Measurements from ENCODE around the gene MALSU1. TPM values are rescaled to one million over a fixed set of nuclear protein-coding genes. Genes with fewer than 3 reads are reported as not detected.

Gene MALSU1
- total RNA-seq, 3 donors from 2014 or later: 40.3 to 48.4 (median 45.0) TPM

- Histone ChIP-seq H3K36me3 (no peaks in the 10 kb centered on the region), H3K9me3 (no peaks in the 10 kb centered on the region), H3K27ac (no peak overlapping the region), H3K27me3 (peaks cover 0 to 7% of the 10 kb centered on the region in 2 donors), H3K4me1 (no peaks in the 10 kb centered on the region), H3K4me3 (no peak overlapping the region)
- DNase-seq (ENCODE audit: low spot score in 2 of 2): no peak
- intact Hi-C loops (cut with DNase I; ENCODE audit: low total_unique reads): no loop called here
- TF ChIP-seq POLR2AphosphoS5 (IDR thresholded peaks at IDR 0.05) (no peak), CTCF (IDR thresholded peaks at IDR 0.05) (no peak), POLR2A (IDR thresholded peaks at IDR 0.05) (no peak)
Observed at GRCh38 chr7:23347033-23347681, 48.0 kb downstream of the MALSU1 start.

- Histone ChIP-seq H3K27me3 (peaks cover 0 to 3% of the 10 kb centered on the region in 2 donors), H3K4me3 (no peak overlapping the region), H3K27ac (no peak overlapping the region), H3K36me3 (no peaks in the 10 kb centered on the region), H3K4me1 (no peaks in the 10 kb centered on the region), H3K9me3 (no peaks in the 10 kb centered on the region)
- DNase-seq (ENCODE audit: low spot score in 2 of 2): no peak
- TF ChIP-seq POLR2AphosphoS5 (IDR thresholded peaks at IDR 0.05): no peak
- no peak for TF ChIP-seq CTCF (IDR thresholded peaks at IDR 0.05)
- TF ChIP-seq POLR2A (IDR thresholded peaks at IDR 0.05): no peak
- intact Hi-C loops (cut with DNase I; ENCODE audit: low total_unique reads): no loop called here
Observed at GRCh38 chr7:23347682-23348180, 48.6 kb downstream of the MALSU1 start.

- Histone ChIP-seq H3K4me3 (no peak overlapping the region), H3K27ac (no peak overlapping the region), H3K27me3 (peaks cover 0 to 3% of the 10 kb centered on the region in 2 donors), H3K9me3 (no peaks in the 10 kb centered on the region), H3K36me3 (no peaks in the 10 kb centered on the region), H3K4me1 (no peaks in the 10 kb centered on the region)
- intact Hi-C loops (cut with DNase I; ENCODE audit: low total_unique reads): no loop called here
- DNase-seq (ENCODE audit: low spot score in 2 of 2): no peak
- no peak for TF ChIP-seq POLR2AphosphoS5 (IDR thresholded peaks at IDR 0.05)
- no peak for TF ChIP-seq CTCF (IDR thresholded peaks at IDR 0.05)
- no peak for TF ChIP-seq POLR2A (IDR thresholded peaks at IDR 0.05)
Observed at GRCh38 chr7:23349484-23350157, 50.5 kb downstream of the MALSU1 start.

GRCh38 chr7:23350466-23350865, 51.3 kb downstream of the MALSU1 start:
- no peak for DNase-seq (ENCODE audit: low spot score in 2 of 2)
- TF ChIP-seq POLR2AphosphoS5 (IDR thresholded peaks at IDR 0.05): no peak
- no peak for TF ChIP-seq POLR2A (IDR thresholded peaks at IDR 0.05)
- no peak for TF ChIP-seq CTCF (IDR thresholded peaks at IDR 0.05)
- Histone ChIP-seq H3K27ac (no peak overlapping the region), H3K27me3 (peaks cover 0 to 6% of the 10 kb centered on the region in 2 donors), H3K36me3 (no peaks in the 10 kb centered on the region), H3K9me3 (no peaks in the 10 kb centered on the region), H3K4me1 (no peaks in the 10 kb centered on the region), H3K4me3 (no peak overlapping the region)
- intact Hi-C loops (cut with DNase I; ENCODE audit: low total_unique reads): no loop called here

GRCh38 chr7:23353172-23353571, 54.0 kb downstream of the MALSU1 start:
- H3K27me3 ChIP-seq: peaks cover 0 to 7% of the 10 kb centered on the region in 2 donors
- no peak for DNase-seq (ENCODE audit: low spot score in 2 of 2)
- no peak overlapping the region for H3K4me3 ChIP-seq
- intact Hi-C loops (cut with DNase I; ENCODE audit: low total_unique reads): no loop called here
- TF ChIP-seq CTCF (IDR thresholded peaks at IDR 0.05) (no peak), POLR2AphosphoS5 (IDR thresholded peaks at IDR 0.05) (no peak), POLR2A (IDR thresholded peaks at IDR 0.05) (no peak)
- H3K27ac ChIP-seq: no peak overlapping the region
- H3K36me3 ChIP-seq: no peaks in the 10 kb centered on the region
- no peaks in the 10 kb centered on the region for H3K9me3 ChIP-seq
- H3K4me1 ChIP-seq: no peaks in the 10 kb centered on the region
